ENCODE measurements around the gene NME7.

DNA sequence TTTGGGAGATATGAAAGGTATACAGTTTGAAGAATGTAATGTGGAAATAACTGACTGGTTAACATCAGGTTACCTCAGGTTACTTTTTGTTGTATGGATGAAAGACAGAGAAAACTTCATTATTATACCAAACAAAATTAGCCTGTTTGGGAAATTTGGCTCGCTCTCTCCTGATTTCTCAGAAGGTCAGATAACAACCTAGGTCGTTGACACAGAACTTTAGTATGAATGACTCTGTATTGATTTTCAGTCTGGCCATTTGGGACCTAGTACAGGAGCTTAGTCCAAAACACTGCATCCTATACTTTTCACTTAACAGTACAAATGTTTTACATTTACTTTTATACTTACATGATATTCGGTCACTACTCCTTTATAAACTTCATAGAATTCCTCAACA lies 132.8 kb downstream of the NME7 start:
- TF ChIP-seq ZNF274 (IDR thresholded peaks at IDR 0.05; ENCODE audit: low read length): no peak
- TF ChIP-seq ZNF274 (tag by site-specific recombination; IDR thresholded peaks at IDR 0.05; ENCODE audit: borderline replicate concordance): no peak
- TF ChIP-seq, protein P1, sequence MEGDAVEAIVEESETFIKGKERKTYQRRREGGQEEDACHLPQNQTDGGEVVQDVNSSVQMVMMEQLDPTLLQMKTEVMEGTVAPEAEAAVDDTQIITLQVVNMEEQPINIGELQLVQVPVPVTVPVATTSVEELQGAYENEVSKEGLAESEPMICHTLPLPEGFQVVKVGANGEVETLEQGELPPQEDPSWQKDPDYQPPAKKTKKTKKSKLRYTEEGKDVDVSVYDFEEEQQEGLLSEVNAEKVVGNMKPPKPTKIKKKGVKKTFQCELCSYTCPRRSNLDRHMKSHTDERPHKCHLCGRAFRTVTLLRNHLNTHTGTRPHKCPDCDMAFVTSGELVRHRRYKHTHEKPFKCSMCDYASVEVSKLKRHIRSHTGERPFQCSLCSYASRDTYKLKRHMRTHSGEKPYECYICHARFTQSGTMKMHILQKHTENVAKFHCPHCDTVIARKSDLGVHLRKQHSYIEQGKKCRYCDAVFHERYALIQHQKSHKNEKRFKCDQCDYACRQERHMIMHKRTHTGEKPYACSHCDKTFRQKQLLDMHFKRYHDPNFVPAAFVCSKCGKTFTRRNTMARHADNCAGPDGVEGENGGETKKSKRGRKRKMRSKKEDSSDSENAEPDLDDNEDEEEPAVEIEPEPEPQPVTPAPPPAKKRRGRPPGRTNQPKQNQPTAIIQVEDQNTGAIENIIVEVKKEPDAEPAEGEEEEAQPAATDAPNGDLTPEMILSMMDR (tag by site-specific recombination; IDR thresholded peaks at IDR 0.05): no peak
- TF ChIP-seq ZNF549 (tag by site-specific recombination; IDR thresholded peaks at IDR 0.05): no peak
- TF ChIP-seq HOXA7 (CRISPR knock-in tag; IDR thresholded peaks at IDR 0.05; ENCODE audit: borderline replicate concordance): no peak
- no peak for TF ChIP-seq RBAK (tag by site-specific recombination; IDR thresholded peaks at IDR 0.05)
- no peak for TF ChIP-seq GFI1B (tag by site-specific recombination; IDR thresholded peaks at IDR 0.05)
- TF ChIP-seq ZSCAN16 (tag by site-specific recombination; IDR thresholded peaks at IDR 0.05): no peak

All from HEK293 (cell line).